HG03280 (cell line): ENCODE data around the gene GMPS.
A peak's percentile ranks its signal among the peaks of the same experiment; 100 is the strongest.
"Not testable (repeated sequence)": the region's sequence is repeated elsewhere in the genome, so short reads cannot be mapped to it uniquely, and the experiment has no call there.

ENCODE experiments used
- ATAC-seq: cut with Tn5 transposase; IDR thresholded peaks from one replicate; pipeline ENCODE4 v1.9.1; 2021; ENCODE audit warnings: mild to moderate bottlenecking, moderate library complexity; ENCODE audit not compliant: unreplicated experiment

The GMPS gene

DNA sequence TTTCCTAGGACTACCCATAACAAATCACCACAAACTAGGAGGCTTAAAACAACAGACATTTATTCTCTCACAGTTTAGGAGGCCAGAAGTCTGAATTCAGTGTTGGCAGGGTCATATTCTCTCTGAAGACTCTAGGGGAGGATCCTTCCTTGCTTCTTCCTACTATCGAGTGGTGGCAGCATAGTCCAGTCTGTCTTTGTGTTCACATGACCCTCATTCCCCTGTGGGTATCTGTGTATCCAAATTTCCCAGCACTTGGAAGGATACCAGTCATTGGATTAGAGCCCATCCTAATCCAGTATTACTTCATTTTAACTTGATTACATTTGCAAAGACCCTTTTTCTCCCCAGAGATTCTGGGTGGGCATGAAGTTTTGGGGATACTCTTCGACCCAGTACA lies 63.8 kb downstream of the GMPS start:
- no peak for ATAC-seq

GRCh38 chr3:155938409-155938808 lies 68.0 kb downstream of the GMPS start:
- no peak for ATAC-seq

GRCh38 chr3:155941354-155941753 lies 70.9 kb downstream of the GMPS start:
- ATAC-seq: no peak

GRCh38 chr3:155944081-155944480 lies 73.6 kb downstream of the GMPS start:
- ATAC-seq: no peak

DNA sequence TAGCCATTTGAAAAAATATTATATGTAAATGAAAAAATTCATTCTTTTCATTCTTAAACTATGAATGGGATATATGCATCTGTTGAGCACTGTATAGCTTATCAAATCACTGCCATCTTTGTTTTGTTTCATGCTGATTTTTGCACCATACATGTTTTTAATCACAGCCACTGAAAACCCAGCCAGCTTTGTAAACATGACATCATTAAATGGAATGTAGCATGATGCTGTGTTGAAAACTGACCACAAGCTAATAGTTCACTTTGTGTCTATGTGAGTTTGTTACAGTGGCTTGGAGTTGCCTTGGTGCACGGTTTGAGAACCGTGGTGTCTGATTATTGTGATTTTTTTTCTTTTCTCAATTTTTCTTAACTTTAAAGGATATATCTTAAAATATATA lies 75.7 kb downstream of the GMPS start:
- ATAC-seq: no peak

DNA sequence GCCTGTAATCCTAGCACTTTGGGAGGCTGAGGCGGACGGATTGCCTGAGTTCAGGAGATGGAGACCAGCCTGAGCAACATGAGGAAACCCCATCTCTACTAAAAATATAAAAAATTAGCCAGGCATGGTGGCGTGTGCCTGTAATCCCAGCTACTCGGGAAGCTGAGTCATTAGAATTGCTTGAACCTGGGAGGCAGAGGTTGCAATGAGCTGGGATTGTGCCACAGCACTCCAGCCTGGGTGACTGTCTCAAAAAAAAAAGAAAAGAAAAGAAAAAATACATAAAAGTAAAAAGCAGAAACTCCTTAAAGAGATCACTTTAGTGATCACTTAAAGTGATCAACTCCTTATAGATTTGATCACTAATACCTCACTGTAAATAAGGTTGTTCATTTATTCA lies 78.0 kb downstream of the GMPS start:
- no peak for ATAC-seq

DNA sequence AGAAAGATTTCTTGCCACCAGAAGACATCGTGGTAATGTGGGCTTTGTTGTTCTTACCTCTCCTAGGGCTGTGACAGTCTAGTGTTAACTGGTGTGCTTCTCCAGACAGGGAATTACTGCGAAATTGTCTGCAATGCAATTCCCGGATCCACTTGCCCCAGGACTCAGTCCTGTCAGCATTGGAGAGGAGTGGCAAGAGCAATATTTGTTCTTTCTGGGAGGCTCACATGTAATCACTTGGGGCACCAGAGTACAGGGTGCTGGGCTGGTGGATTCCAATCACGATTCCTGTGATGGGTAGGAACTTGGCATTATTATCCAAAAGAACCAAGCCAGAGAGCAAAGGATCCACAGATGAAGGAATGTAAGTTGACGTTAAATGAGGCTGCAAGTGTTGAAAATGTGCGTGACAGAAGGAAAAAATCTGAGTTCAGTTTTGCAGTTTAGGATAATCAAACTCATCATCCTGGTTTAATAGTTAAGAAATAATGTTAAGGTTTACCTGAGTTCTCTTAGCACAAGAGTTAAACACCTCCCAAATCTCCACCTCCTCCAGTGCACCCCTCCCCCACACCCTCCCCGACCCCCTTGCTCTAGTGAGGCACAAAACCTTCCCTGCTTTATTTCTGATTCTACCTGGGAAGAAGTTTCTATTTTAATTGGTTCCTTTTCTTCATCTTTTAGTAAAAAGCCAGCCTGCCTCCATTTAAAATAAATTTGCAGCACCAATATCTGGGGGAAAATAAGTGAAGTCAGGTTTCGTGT lies 79.2 kb downstream of the GMPS start:
- no peak for ATAC-seq

DNA sequence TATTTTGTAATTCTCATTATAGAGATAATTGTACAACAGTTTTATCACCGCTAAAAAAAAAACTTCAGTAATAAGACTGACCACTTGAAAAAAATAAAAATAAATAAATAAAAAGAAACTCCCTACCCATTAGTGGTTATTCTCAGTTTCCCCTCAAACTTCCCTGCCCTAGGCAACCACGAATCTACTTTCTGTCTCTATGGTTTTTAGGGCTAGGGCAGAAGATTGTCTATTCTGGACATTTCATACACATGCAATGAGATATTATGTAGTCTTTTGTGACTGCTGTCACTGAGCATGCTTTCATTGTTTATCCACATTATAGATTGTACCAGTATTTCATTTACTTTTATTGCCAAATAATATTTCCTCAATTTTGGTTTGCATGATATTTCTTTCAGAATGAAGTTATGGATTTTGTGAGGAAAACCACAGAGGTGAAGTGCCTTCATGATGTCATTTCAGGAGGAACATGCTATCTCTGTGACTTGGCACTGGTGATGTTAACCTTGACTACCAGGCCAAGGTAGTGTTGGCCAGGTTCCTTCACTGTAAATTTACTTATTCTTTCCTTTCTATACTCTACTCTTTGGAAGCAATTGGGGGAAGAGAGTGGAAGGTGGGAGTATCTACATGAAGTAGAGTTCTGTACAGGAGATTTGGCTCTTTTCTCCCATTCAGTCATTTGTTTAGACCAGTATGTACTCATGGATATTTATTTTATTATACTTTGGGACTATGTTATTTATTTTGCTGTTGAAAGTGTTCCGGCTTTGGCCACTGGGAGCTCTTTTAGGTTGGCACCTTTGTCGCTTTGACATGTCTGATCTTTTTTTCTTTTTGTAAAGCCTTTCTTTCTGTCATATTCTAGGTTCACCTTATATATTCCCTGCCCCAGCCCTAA lies 86.3 kb downstream of the GMPS start:
- ATAC-seq: no peak

DNA sequence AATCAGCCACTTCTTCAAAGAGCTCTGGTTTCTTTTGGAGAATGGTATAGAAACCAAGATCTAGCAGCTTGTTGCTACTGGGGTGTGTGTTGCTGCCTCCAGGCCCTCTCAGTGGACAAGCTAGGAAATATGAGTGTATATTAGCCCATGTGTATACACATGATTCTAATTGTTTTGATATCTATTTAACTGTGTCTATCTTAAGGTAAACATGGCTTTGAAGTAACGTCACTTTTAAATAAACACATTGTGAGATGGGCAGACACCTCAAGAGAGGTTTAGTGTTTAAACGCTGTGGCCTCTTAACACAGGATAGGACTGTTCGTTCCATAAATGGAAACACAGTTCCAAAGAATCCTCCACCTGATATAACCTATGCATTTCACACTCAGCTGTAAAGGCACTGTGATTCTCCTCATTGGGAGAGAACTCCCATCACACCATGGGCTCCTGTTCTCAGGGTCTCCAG lies 87.0 kb downstream of the GMPS start:
- no peak for ATAC-seq

GRCh38 chr3:155958676-155959075 lies 88.2 kb downstream of the GMPS start:
- ATAC-seq: no peak

- ATAC-seq: no peak
These were observed 89.6 kb downstream of the GMPS start for GRCh38 chr3:155960060-155960459.

GRCh38 chr3:155961044-155961443 lies 90.6 kb downstream of the GMPS start:
- not testable (repeated sequence) for ATAC-seq

GRCh38 chr3:155963570-155963969 lies 93.1 kb downstream of the GMPS start:
- ATAC-seq: no peak

- no peak for ATAC-seq
These were observed 99.9 kb downstream of the GMPS start for GRCh38 chr3:155970398-155970797.

DNA sequence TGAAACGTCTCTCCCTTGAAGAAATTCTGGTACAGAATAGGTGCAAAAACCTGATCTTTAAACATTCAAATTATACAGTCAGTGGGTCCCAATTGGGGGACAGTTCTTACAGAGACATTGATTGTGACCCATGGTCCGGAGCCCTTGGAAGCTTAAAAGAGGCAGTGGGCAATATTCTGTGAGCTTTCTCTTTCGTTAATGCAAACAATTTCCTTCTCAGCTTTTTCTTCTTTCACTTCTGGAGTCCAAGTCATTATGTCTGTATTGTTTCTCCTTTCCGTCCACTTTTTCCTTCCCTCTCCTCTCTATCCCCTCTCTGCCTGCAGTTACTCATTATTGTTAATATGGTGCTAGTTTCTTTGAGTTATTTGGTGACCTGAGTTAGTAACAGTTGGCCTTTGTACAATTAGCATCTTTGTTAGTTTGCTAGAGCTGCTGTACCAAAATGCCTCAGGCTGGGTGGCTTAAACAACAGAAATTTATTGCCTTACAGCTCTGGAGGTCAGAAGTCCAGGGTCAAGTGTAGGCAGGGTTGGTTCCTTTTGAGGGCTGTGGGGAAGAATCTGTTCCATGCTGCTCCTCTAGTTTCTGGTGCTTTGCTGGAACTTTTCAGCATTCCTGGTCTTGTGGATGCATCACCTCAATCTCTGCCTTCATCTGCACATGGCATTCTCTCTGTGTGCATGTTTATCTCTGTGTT lies 102.6 kb downstream of the GMPS start:
- ATAC-seq: peak; percentile 83

GRCh38 chr3:155978324-155978723 lies 107.9 kb downstream of the GMPS start:
- ATAC-seq: no peak

DNA sequence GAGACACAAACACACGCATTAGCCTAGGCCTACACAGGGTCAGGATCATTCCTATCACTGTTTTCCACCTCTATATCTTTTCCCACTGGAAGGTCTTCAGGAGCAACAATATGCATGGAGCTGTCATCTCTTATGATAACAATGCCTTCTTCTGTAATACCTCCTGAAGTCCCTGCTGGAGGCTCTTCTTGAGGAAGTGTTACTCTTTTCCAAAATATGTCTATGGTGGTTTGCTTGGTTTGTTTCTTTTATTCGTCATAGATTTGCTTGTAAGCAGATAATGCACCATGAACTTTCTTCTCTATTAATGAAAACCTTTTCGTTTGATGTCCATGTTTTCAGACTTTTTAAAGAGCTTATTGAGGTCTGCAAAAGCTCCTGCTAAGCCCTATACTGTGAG lies 109.3 kb downstream of the GMPS start:
- no peak for ATAC-seq

- no peak for ATAC-seq
These were observed 111.2 kb downstream of the GMPS start for GRCh38 chr3:155981669-155982068.

DNA sequence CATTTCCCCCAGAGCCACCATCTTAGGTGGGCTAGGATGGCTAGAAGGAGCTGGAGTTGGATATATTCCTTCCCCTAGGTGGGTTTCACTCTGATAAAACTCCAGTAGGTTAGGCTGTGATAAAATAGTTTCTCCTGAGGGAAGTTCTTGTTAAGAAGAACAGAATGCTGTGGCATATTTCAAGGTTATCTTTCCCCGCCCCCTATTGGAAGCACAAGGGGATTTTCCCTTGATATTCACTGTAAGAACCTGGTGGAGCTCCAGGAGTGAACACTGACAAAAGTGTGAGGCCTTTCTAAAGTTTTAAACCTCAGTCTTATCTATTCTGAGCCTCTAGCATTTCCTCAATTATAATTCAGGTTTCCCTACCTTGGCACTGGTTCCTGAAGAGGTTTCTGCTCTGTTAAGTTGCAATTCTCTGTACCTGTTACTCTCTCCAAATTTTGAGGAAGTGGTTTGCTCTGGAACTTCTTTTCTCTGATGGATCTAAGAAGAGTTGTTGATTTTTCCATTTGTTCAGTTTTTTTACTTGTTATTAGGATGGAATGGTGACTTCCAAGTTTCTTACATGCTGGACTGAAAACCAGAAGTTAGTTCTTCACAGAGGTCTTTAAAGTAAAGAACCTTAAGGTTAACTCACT lies 113.5 kb downstream of the GMPS start:
- ATAC-seq: no peak

- no peak for ATAC-seq
These were observed 114.5 kb downstream of the GMPS start for GRCh38 chr3:155984791-155985417.
